Measurements from ENCODE around the gene GRK4.

DNA sequence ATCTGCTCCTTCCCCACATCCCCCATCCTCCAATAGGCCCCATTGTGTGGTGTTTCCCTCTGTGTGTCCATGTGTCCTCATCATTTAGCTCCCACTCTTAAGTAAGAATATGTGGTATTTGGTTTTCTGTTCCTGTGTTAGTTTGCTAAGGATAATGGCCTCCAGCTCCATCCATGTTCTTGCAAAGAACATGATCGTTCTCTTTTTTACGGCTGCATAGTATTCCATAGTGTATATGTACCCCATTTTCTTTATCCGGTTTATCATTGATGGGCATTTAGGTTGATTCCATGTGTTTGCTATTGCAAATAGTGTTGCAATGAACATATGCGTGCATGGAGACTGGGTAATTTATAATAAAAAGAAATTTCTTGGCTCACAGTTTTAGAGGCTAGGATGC lies 31.5 kb downstream of the GRK4 start:
- TF ChIP-seq, protein P1, sequence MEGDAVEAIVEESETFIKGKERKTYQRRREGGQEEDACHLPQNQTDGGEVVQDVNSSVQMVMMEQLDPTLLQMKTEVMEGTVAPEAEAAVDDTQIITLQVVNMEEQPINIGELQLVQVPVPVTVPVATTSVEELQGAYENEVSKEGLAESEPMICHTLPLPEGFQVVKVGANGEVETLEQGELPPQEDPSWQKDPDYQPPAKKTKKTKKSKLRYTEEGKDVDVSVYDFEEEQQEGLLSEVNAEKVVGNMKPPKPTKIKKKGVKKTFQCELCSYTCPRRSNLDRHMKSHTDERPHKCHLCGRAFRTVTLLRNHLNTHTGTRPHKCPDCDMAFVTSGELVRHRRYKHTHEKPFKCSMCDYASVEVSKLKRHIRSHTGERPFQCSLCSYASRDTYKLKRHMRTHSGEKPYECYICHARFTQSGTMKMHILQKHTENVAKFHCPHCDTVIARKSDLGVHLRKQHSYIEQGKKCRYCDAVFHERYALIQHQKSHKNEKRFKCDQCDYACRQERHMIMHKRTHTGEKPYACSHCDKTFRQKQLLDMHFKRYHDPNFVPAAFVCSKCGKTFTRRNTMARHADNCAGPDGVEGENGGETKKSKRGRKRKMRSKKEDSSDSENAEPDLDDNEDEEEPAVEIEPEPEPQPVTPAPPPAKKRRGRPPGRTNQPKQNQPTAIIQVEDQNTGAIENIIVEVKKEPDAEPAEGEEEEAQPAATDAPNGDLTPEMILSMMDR (IDR thresholded peaks at IDR 0.05) = no peak
- TF ChIP-seq EP300 (IDR thresholded peaks at IDR 0.05) = no peak
